CD4-positive, CD25-positive, alpha-beta regulatory T cell (primary cell): Measurements from ENCODE around the gene ANKRD11. TPM values are rescaled to one million over a fixed set of nuclear protein-coding genes. Genes with fewer than 3 reads are reported as not detected.
A peak's percentile ranks its signal among the peaks of the same experiment; 100 is the strongest.

Experiments used
- ATAC-seq, 2 donors: fragments of 150-1000 bp; cut with Tn5 transposase; one replicate each; pipeline ENCODE4 v1.10.0; 2021; ENCODE audit warnings: low read depth in 2 of 2, moderate number of reproducible peaks in 2 of 2, moderate library complexity in 1 of 2
- DNase-seq, 3 donors: peaks; one replicate each; pipeline versions ENCODE4 v3.0.0 to v3.0.0-alpha.2; 2012 to 2022; ENCODE audit warnings: mixed read lengths in 1 of 3
- H3K27ac ChIP-seq: one replicate; pipeline ENCODE4 v1.7.0; 2013; ENCODE audit warnings: mild to moderate bottlenecking, low read length; ENCODE audit not compliant: insufficient read depth, poor library complexity, severe bottlenecking
- H3K27me3 ChIP-seq: one replicate; pipeline ENCODE4 v1.7.0; 2013; ENCODE audit warnings: low read length; ENCODE audit not compliant: control insufficient read depth, insufficient read depth
- H3K36me3 ChIP-seq: one replicate; pipeline ENCODE4 v1.7.0; 2013; ENCODE audit warnings: mild to moderate bottlenecking, low read length, moderate library complexity; ENCODE audit not compliant: control insufficient read depth, insufficient read depth
- H3K4me1 ChIP-seq: 2 replicates; pipeline ENCODE4 v1.7.0; 2013; ENCODE audit warnings: mild to moderate bottlenecking, low read length; ENCODE audit not compliant: insufficient read depth, control insufficient read depth, poor library complexity, severe bottlenecking
- H3K4me3 ChIP-seq: one replicate; pipeline ENCODE4 v1.7.0; 2013; ENCODE audit warnings: low read depth, mild to moderate bottlenecking, low read length, moderate library complexity
- H3K9me3 ChIP-seq, 2 experiments: 1 replicate in 1 of 2; 2 replicates in 1 of 2; pipeline ENCODE4 v1.7.0; 2013; ENCODE audit warnings: low read length in 2 of 2, mild to moderate bottlenecking in 1 of 2, moderate library complexity in 1 of 2; ENCODE audit not compliant: control insufficient read depth in 2 of 2
- H3K27ac Mint-ChIP-seq, 3 donors: one replicate each; pipeline ENCODE4 v1.8.0; 2020 to 2022; ENCODE audit warnings: mild to moderate bottlenecking in 3 of 3, mixed read lengths in 3 of 3, moderate library complexity in 2 of 3
- H3K27me3 Mint-ChIP-seq: one replicate; pipeline ENCODE4 v1.8.0; 2022; ENCODE audit warnings: mild to moderate bottlenecking, mixed read lengths
- H3K36me3 Mint-ChIP-seq: one replicate; pipeline ENCODE4 v1.8.0; 2020; ENCODE audit warnings: mixed read lengths
- H3K4me1 Mint-ChIP-seq, 4 donors: one replicate each; pipeline ENCODE4 v1.8.0; 2020 to 2022; ENCODE audit warnings: mixed read lengths in 4 of 4, mild to moderate bottlenecking in 1 of 4
- H3K4me3 Mint-ChIP-seq, 4 donors: one replicate each; pipeline ENCODE4 v1.8.0; 2020 to 2022; ENCODE audit warnings: mild to moderate bottlenecking in 4 of 4, mixed read lengths in 4 of 4, moderate library complexity in 3 of 4
- H3K9me3 Mint-ChIP-seq, 7 donors: one replicate each; pipeline ENCODE4 v1.8.0; 2020 to 2022; ENCODE audit warnings: mixed read lengths in 7 of 7, mild to moderate bottlenecking in 3 of 7, moderate library complexity in 2 of 7
- polyA plus RNA-seq, 4 donors: library from polyadenylated mRNA; unstranded; fragments of 300-500 nt; fragmentation: Illumina TruSeq; gene quantifications; one replicate each; pipeline ENCODE4 v1.2.3, GENCODE V29; 2021
- total RNA-seq: library from RNA; stranded (reverse); gene quantifications from one replicate; pipeline ENCODE4 v1.2.3, GENCODE V29; 2022

Gene ANKRD11
- total and polyA plus RNA-seq, 5 donors from 2014 or later: 8.7 to 323 (median 18.6) TPM

DNA sequence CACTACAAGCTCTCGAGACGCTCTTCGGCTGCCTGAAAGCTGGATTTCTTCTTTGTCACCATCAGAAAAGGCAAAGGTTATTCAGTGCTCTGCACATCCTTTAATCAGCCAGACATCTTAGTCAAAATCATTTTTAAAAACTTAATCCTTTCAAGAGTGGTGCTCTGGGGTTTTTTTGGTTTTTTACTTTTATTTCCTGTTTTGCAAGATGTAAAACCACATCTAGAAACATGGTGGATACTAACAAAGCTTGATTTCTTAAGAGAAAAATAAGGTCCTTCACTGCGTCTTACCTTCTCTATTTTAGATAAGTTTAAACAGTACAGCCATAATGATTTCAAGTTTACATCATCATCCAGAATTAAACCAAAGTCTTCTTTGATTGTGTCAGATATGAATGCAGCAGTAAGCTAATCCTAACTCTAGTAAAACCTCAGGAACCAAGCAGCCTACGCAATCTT is 6.3 kb downstream of the ANKRD11 start:
- ATAC-seq: peak; percentile 71 to 73
- peak overlapping the region; percentile 94 to 98 (median 96) for H3K27ac Mint-ChIP-seq
- Histone ChIP-seq H3K27ac (peak overlapping the region; percentile 97), H3K4me1 (peaks cover 98% of the 10 kb centered on the region), H3K36me3 (no peaks in the 10 kb centered on the region), H3K4me3 (peak overlapping the region; percentile 94), H3K9me3 (no peaks in the 10 kb centered on the region), H3K27me3 (no peaks in the 10 kb centered on the region)
- peak; percentile 14 to 84 (median 82) for DNase-seq
- H3K4me1 Mint-ChIP-seq: peaks cover 33 to 91% (median 74%) of the 10 kb centered on the region in 4 donors
- peaks cover 20% of the 10 kb centered on the region for H3K36me3 Mint-ChIP-seq
- peak overlapping the region; percentile 85 to 95 (median 90) for H3K4me3 Mint-ChIP-seq
- peaks cover 3% of the 10 kb centered on the region for H3K27me3 Mint-ChIP-seq
- peaks cover 0 to under 1% (median 0%) of the 10 kb centered on the region in 7 donors for H3K9me3 Mint-ChIP-seq

DNA sequence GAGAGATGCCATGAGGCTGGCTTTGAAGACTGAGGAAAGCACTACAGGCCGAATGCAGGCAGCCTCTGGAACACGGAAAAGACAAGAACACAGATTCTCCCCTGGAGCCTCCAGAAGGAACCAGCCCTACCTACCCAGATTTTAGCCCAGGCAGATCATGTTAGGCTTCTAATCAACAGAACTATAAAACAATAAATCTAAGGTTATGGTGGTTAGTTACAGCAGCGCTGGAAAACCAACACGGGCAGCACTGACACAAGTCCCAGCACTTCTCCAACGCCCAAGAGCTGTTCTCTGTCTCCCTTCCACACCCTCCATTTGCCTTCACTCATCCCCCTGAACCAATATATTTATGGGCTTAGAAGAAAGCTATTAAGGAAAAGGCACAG is 7.5 kb downstream of the ANKRD11 start:
- Histone ChIP-seq H3K9me3 (no peaks in the 10 kb centered on the region), H3K27me3 (no peaks in the 10 kb centered on the region), H3K4me1 (peaks cover 99% of the 10 kb centered on the region), H3K36me3 (no peaks in the 10 kb centered on the region), H3K27ac (peak overlapping the region; percentile 97), H3K4me3 (peak overlapping the region; percentile 65)
- no peak for ATAC-seq
- Mint-ChIP-seq H3K9me3 (no peaks in the 10 kb centered on the region), H3K4me1 (peaks cover 30 to 92% (median 75%) of the 10 kb centered on the region in 4 donors), H3K36me3 (peaks cover 24% of the 10 kb centered on the region), H3K27me3 (no peaks in the 10 kb centered on the region), H3K4me3 (peak overlapping the region in 3 of 4 donors; percentile 85 to 92 (median 88)), H3K27ac (peak overlapping the region; percentile 90 to 98 (median 96))
- no peak for DNase-seq

DNA sequence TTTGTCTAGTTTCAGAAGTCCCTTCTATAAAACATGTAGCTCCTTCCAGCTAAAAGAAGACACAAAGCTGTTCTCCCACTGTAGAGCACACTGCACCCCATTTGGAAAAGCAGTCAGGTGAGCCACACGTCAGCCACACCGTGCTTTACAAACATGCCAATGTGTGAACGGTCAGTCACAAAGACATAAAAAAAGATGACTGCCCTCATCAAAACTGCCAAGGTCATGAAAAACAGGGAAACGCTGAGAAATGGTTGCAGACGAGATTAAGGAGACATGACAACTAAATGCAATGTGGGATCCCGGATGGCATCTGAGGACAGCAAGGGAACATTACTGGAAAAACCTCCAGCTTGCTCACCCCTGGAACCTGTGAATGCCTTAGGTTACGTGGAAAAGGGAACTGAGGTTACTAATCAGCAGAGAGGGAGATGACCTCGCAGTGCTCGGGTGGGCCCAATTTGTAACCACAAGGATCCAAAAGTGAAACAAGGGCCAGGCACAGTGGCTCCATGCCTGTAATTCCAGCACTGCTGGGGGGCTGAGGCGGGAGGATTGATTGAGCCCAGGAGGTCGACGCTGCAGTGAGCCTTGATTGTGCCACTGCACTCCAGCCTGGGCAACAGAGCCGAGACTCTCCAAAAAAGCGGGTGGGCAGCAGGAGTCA is 8.1 kb downstream of the ANKRD11 start:
- peaks cover 99% of the 10 kb centered on the region for H3K4me1 ChIP-seq
- H3K27me3 ChIP-seq: no peaks in the 10 kb centered on the region
- H3K4me3 Mint-ChIP-seq: peak overlapping the region; percentile 77 to 92 (median 86)
- peak overlapping the region; percentile 90 to 98 (median 95) for H3K27ac Mint-ChIP-seq
- H3K27ac ChIP-seq: peak overlapping the region; percentile 97
- H3K36me3 ChIP-seq: no peaks in the 10 kb centered on the region
- no peaks in the 10 kb centered on the region for H3K9me3 Mint-ChIP-seq
- no peaks in the 10 kb centered on the region for H3K9me3 ChIP-seq
- H3K36me3 Mint-ChIP-seq: peaks cover 24% of the 10 kb centered on the region
- DNase-seq (no peak), ATAC-seq (no peak)
- peaks cover 30 to 90% (median 74%) of the 10 kb centered on the region in 4 donors for H3K4me1 Mint-ChIP-seq
- peak overlapping the region; percentile 65 for H3K4me3 ChIP-seq
- no peaks in the 10 kb centered on the region for H3K27me3 Mint-ChIP-seq

DNA sequence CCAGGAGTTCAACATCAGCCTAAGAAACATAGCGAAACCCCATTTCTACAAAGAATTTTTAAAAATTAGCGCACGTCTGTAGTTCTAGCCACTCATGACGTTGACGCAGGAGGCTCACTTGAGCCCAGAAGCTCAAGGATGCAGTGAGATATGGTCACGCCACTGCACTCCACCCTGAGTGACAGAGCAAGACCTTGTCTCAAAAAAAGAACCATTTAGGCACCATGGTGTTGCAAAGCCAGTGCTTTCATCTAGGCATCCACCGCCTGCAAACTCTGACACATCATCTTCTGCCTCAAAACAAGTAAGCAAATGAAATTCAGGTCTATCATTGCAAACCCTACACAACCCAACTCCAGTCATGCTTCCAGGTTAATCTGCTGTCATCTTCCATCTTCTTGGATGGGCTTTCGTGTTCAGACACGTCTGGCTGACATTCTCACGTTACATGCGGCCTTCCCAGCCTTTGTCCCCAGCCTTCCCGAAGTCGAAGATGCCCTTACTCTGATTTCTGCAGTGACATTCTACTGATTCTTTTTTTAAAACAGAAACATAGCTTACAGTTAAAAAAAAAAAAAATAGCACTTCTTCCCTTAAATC is 8.9 kb downstream of the ANKRD11 start:
- peaks cover 23% of the 10 kb centered on the region for H3K36me3 Mint-ChIP-seq
- no peaks in the 10 kb centered on the region for H3K9me3 Mint-ChIP-seq
- no peaks in the 10 kb centered on the region for H3K27me3 Mint-ChIP-seq
- no peaks in the 10 kb centered on the region for H3K36me3 ChIP-seq
- peak overlapping the region; percentile 97 for H3K27ac ChIP-seq
- H3K27ac Mint-ChIP-seq: peak overlapping the region; percentile 90 to 98 (median 95)
- peak overlapping the region; percentile 45 for H3K4me3 ChIP-seq
- ATAC-seq (no peak), DNase-seq (no peak)
- peaks cover 36 to 90% (median 78%) of the 10 kb centered on the region in 4 donors for H3K4me1 Mint-ChIP-seq
- H3K9me3 ChIP-seq: no peaks in the 10 kb centered on the region
- H3K4me3 Mint-ChIP-seq: peak overlapping the region; percentile 77 to 92 (median 86)
- no peaks in the 10 kb centered on the region for H3K27me3 ChIP-seq
- peaks cover 99% of the 10 kb centered on the region for H3K4me1 ChIP-seq

DNA sequence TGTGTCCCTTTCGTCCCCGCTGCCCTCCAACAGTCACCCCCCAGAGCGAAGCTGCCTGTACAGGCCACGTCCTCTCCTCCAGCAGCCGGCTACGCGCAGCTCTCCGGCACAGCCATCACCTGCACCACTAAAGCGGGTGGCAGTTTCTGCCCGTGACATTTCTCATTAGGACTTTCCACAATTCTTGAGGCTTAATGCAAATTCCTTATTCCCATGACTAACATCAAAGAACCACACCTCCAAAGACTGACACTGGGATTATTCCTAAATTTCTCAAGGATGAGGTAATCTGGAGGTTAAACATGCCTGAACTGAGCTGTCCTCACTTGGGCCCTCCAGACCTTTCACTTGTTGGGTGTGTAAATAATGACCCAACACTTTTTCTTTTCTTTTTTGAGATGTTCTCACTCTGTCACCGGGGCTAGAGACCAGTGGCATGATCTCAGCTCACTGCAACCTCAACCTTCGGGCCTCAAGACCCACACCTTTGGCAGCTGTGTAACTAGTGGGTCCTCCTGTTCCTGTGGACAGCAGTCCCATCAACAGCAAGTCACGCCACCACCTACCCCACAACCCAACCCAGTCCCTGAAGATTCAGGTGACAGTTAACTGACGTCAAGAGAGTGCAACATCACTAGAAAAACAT is 11.7 kb downstream of the ANKRD11 start:
- H3K4me1 ChIP-seq: peaks cover 99% of the 10 kb centered on the region
- peak in 1 of 2 donors; percentile 17 for ATAC-seq
- no peaks in the 10 kb centered on the region for H3K36me3 ChIP-seq
- Mint-ChIP-seq H3K27ac (peak overlapping the region; percentile 93 to 96 (median 94)), H3K9me3 (no peaks in the 10 kb centered on the region), H3K36me3 (peaks cover 23% of the 10 kb centered on the region), H3K4me3 (peak overlapping the region; percentile 72 to 89 (median 86)), H3K4me1 (peaks cover 29 to 91% (median 77%) of the 10 kb centered on the region in 4 donors), H3K27me3 (no peaks in the 10 kb centered on the region)
- no peaks in the 10 kb centered on the region for H3K9me3 ChIP-seq
- H3K27ac ChIP-seq: peak overlapping the region; percentile 51
- no peaks in the 10 kb centered on the region for H3K27me3 ChIP-seq
- DNase-seq: no peak
- peak overlapping the region; percentile 62 for H3K4me3 ChIP-seq

DNA sequence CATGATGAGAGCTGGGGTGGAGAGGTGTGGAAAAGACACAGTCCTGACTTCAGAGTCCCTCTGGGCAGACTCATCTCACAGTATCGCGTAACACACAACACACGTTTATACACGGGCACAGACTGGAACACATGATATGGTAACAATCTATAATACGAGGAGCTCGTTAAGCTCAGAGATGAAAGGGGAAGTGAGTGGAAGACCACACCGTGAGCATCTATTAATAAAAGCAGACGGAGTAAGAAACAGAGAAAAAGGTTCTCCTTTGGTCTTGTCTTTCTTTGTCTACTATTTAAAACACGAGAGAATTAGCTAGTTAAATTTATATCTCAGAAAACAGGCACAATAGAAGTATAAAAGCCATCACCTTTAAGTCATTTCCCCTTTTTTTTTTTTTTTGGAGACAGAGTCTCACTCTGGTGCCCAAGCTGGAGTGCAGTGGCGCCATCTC is 13.5 kb downstream of the ANKRD11 start:
- Histone ChIP-seq H3K27me3 (no peaks in the 10 kb centered on the region), H3K9me3 (no peaks in the 10 kb centered on the region), H3K27ac (peak overlapping the region; percentile 48), H3K4me3 (peak overlapping the region; percentile 52), H3K4me1 (peaks cover 99% of the 10 kb centered on the region), H3K36me3 (no peaks in the 10 kb centered on the region)
- Mint-ChIP-seq H3K4me3 (peak overlapping the region; percentile 55 to 89 (median 78)), H3K4me1 (peaks cover 37 to 92% (median 78%) of the 10 kb centered on the region in 4 donors), H3K27me3 (no peaks in the 10 kb centered on the region), H3K9me3 (peaks cover 0 to 4% (median 0%) of the 10 kb centered on the region in 7 donors), H3K36me3 (peaks cover 19% of the 10 kb centered on the region), H3K27ac (peak overlapping the region; percentile 21 to 90 (median 78))
- no peak for DNase-seq
- peak; percentile 36 to 44 for ATAC-seq

DNA sequence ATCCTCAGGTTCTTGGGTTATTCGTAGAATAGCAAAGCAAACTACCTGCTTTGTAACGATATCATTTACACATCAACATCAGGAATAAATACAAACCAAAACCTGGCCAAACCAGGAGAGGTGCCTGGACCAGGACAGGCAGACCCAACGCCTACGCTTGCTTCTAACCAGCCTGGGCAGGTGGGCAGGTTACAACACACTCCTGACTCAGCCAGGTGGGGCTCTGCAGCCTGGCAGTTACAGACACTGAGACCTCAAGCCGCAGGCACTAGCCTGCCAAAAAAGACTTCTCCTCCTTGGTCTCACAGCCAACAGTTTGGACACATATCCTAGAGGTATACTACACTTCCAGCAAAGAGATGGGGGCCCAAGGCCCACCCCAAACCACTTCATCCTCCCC is 14.0 kb downstream of the ANKRD11 start:
- no peaks in the 10 kb centered on the region for H3K9me3 ChIP-seq
- H3K27ac Mint-ChIP-seq: peak overlapping the region; percentile 21 to 90 (median 78)
- peak overlapping the region; percentile 48 for H3K27ac ChIP-seq
- H3K4me3 ChIP-seq: peak overlapping the region; percentile 52
- ATAC-seq (peak; percentile 39 to 41), DNase-seq (no peak)
- peak overlapping the region; percentile 55 to 89 (median 78) for H3K4me3 Mint-ChIP-seq
- H3K9me3 Mint-ChIP-seq: peaks cover 0 to 4% (median 0%) of the 10 kb centered on the region in 7 donors
- H3K27me3 Mint-ChIP-seq: no peaks in the 10 kb centered on the region
- H3K36me3 Mint-ChIP-seq: peaks cover 15% of the 10 kb centered on the region
- H3K36me3 ChIP-seq: no peaks in the 10 kb centered on the region
- no peaks in the 10 kb centered on the region for H3K27me3 ChIP-seq
- H3K4me1 ChIP-seq: peaks cover 99% of the 10 kb centered on the region
- H3K4me1 Mint-ChIP-seq: peaks cover 35 to 92% (median 77%) of the 10 kb centered on the region in 4 donors
